Measurements from ENCODE around the gene IL3RA. TPM values are rescaled to one million over a fixed set of nuclear protein-coding genes. Genes with fewer than 3 reads are reported as not detected.
"Not testable (repeated sequence)": the region's sequence is repeated elsewhere in the genome, so short reads cannot be mapped to it uniquely, and the experiment has no call there.

IL3RA gene
- total RNA-seq, 2 donors from 2014 or later: 2.4 to 3.2 TPM

GRCh38 chrX:1421433-1422134 is 85.0 kb downstream of the IL3RA start:
- TF ChIP-seq CTCF (IDR thresholded peaks at IDR 0.05): no peak
- no peaks in the 10 kb centered on the region for H3K4me1 ChIP-seq
- no peak overlapping the region for H3K4me3 ChIP-seq
- DNase-seq (ENCODE audit: low spot score): no peak
- H3K27ac ChIP-seq: no peak overlapping the region
- no peaks in the 10 kb centered on the region for H3K27me3 ChIP-seq
- H3K9me3 ChIP-seq: peaks cover 0 to 22% of the 10 kb centered on the region in 2 donors
- H3K36me3 ChIP-seq: peaks cover 52% of the 10 kb centered on the region

- Histone ChIP-seq H3K27ac (no peak overlapping the region), H3K4me1 (no peaks in the 10 kb centered on the region), H3K36me3 (peaks cover 53% of the 10 kb centered on the region), H3K27me3 (no peaks in the 10 kb centered on the region), H3K9me3 (peaks cover 0 to 22% of the 10 kb centered on the region in 2 donors), H3K4me3 (no peak overlapping the region)
- no peak for TF ChIP-seq CTCF (IDR thresholded peaks at IDR 0.05)
- DNase-seq (ENCODE audit: low spot score): no peak
Observed at GRCh38 chrX:1422135-1422465, 85.5 kb downstream of the IL3RA start.

DNA sequence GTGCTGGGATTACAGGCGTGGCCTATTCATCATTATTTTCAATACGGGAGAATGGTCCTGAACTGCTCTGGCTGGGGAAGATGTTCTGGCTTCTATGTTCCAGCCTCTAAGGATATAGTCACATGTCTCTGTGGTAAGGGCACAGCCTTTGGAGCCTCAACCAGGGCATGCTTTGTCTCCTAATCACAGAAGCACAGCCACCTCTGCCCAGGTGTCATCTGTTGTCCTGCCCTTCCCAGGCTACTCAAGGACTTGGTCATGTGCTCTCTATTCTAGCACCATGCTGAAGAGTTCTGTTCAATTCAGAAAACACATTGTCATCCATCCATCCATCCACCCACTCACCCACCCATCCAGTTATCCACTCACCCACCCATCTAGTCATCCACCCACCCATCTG is 86.6 kb downstream of the IL3RA start:
- Histone ChIP-seq H3K27me3 (no peaks in the 10 kb centered on the region), H3K9me3 (peaks cover 0 to 22% of the 10 kb centered on the region in 2 donors), H3K4me3 (no peak overlapping the region), H3K27ac (no peak overlapping the region), H3K36me3 (peaks cover 60% of the 10 kb centered on the region), H3K4me1 (no peaks in the 10 kb centered on the region)
- no peak for DNase-seq (ENCODE audit: low spot score)
- no peak for TF ChIP-seq CTCF (IDR thresholded peaks at IDR 0.05)

DNA sequence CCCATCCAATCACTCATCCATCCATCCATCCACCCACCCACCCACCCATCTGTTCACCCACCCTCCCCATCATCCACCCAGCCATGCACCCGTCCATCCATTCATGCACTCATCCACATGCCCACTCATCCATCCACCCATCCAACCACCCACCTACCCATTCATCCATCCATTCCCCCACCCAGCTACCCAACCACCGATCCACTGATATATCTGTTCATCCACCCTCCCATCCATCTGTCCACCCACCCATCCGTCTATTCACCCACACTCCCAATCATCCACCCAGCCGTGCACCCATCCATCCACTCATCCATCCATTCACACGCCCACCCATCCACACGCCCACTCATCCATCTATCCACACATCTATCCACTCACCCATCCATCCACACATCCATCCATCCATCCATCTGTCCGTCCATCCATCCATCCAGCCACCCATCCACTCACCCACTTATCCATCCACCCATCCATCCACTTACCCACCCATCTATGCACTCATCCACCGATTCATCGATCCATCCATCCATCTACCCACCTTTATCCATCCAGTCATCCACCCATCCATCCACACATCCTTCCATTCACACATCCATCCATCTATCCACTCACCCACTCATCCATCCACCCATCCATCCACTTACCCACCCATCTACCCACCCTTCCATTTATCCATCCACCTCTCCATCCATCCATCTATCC is 87.7 kb downstream of the IL3RA start:
- peaks cover 49% of the 10 kb centered on the region for H3K36me3 ChIP-seq

GRCh38 chrX:1425381-1425780 is 88.8 kb downstream of the IL3RA start:
- TF ChIP-seq CTCF (IDR thresholded peaks at IDR 0.05): no peak

More for the DNA sequence above, 87.7 kb downstream of the IL3RA start:
- Histone ChIP-seq H3K27ac (no peak overlapping the region), H3K9me3 (peaks cover 0 to 18% of the 10 kb centered on the region in 2 donors), H3K4me1 (no peaks in the 10 kb centered on the region), H3K27me3 (no peaks in the 10 kb centered on the region), H3K4me3 (no peak overlapping the region)
- no peak for TF ChIP-seq CTCF (IDR thresholded peaks at IDR 0.05)
- no peak for DNase-seq (ENCODE audit: low spot score)

DNA sequence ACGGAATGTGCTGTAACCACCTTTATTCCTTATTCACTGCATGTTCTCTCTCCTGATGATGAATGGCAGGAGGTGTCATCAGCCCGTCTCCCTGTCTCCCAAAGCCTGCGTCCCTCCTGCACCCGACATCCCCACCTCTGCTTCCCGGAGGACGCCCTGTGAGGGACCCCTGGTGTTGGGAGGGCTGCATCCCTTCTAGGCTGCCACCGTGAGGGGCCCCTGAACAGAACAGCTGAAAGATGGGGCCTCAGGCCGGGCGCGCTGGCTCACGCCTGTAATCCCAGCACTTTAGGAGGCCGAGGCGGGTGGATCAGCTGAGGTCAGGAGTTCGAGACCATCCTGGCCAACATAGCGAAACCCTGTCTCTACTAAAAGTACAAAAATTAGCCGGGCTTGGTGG is 89.7 kb downstream of the IL3RA start:
- H3K27me3 ChIP-seq; H3K27ac ChIP-seq; DNase-seq (ENCODE audit: low spot score); H3K4me1 ChIP-seq; H3K4me3 ChIP-seq: not testable (repeated sequence)
- peaks cover 44% of the 10 kb centered on the region for H3K36me3 ChIP-seq
- peaks cover 0 to 18% of the 10 kb centered on the region in 2 donors for H3K9me3 ChIP-seq

More at GRCh38 chrX:1425381-1425780, 88.8 kb downstream of the IL3RA start:
- H3K27ac ChIP-seq: no peak overlapping the region
- no peaks in the 10 kb centered on the region for H3K4me1 ChIP-seq
- H3K9me3 ChIP-seq: peaks cover 0 to 18% of the 10 kb centered on the region in 2 donors
- no peak for DNase-seq (ENCODE audit: low spot score)
- H3K27me3 ChIP-seq: no peaks in the 10 kb centered on the region
- peaks cover 46% of the 10 kb centered on the region for H3K36me3 ChIP-seq
- H3K4me3 ChIP-seq: no peak overlapping the region
